HG03196 (cell line): ENCODE measurements around the gene SCART1.
"Not testable (repeated sequence)": the region's sequence is repeated elsewhere in the genome, so short reads cannot be mapped to it uniquely, and the experiment has no call there.

Experiments used
- ATAC-seq: cut with Tn5 transposase; IDR thresholded peaks from one replicate; pipeline ENCODE4 v1.9.1; 2021; ENCODE audit not compliant: unreplicated experiment

The SCART1 gene

GRCh38 chr10:133455196-133455595 is 1.5 kb downstream of the SCART1 start:
- ATAC-seq = no peak

- no peak for ATAC-seq
Measured at GRCh38 chr10:133455611-133456031, 1.9 kb downstream of the SCART1 start.

DNA sequence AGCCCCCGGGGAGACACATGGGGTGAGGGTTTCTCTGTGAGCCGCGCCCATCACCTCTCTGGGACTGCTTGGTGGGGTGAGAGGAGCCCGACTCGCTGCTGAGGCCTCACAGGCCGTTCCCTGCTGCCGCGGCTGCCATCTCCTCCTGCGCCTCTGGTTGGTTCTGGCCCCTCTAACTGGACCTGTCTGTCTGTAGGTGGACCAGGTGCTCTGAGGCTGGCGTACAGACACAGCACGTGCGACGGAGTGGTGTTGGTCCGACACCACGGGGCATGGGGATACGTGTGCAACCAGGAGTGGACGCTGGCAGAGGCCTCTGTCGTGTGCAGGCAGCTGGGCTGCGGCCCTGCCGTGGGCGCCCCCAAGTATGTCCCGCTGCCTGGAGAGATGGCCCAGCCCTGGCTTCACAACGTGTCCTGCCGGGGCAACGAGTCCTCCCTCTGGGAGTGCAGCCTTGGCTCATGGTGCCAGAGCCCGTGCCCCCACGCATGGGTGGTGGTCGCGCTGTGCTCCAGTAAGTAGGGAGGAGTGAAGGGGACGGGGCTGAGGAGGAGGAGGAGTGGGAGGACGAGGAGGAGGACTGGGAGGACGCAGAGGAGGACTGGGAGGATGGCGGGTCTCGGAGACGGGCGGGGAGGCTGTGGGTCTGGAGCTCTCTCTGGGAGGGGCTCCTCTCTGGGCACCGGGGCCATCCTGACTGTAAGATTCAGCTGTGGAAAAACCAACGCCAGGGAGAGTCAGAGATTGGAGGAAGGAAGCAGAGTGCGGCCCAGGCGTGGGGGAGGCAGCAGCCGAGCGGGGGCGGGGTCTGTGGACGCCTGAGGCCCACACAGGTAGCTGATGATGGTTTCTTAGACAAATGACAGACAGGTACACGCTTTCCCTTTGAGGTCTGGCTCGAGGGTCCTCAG is 2.6 kb downstream of the SCART1 start:
- no peak for ATAC-seq

- ATAC-seq = no peak
Measured at GRCh38 chr10:133457100-133457841, 3.5 kb downstream of the SCART1 start.

- ATAC-seq = no peak
Measured at GRCh38 chr10:133458021-133458709, 4.4 kb downstream of the SCART1 start.

- no peak for ATAC-seq
Measured at GRCh38 chr10:133458710-133459453, 5.1 kb downstream of the SCART1 start.

DNA sequence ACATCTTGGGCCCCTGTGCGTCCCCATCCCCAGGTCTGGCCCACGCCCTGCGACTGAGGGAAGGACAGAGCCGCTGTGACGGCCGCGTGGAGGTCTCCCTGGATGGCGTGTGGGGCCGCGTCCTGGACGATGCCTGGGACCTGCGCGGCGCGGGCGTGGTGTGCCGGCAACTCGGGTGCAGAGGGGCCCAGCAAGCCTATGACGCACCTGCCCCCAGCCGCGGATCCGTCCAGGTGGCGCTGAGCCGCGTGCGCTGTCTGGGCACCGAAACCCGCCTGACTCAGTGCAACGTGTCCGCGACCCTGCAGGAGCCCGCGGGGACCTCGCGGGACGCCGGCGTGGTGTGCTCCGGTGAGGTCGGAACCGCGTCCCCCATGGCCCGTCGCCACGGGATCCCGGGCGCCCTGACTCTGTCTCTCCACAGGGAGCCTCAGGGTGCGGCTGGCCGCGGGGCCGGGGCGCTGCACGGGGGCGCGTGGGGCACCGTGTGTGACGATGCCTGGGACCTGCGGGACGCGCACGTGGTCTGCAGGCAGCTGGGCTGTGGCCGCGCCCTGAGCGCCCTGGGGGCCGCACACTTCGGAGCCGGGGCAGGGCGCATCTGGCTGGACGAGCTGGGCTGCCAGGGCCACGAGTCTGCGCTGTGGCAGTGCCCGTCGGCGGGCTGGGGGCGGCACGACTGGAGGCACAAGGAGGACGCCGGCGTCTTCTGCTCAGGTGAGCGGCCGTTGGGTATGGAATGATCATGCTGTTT is 5.9 kb downstream of the SCART1 start:
- no peak for ATAC-seq

DNA sequence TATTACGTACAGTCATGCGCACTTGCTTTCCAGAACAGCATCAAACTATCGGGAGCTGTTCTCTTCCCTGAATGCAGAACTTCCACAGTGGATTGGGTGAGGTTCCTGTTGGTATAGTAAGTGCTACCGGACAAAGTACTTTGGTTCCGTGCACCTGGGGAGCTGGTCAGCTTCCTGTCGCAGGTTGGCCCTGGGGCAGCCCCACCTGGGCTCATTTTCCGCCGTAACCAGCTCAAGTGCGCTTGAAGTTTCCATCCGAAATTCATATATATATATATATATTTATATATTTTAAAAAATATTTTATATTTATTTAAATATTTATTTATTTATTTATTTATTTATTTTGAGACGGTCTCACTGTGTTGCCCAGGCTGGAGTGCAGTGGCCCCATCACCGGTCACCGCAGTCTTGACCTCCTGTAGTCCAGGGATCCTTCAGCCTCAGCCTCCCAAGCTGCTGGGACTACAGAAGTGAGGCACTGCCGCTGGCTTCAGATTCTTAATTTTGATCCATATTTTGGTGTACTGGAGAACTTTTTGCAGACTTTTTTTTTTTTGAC is 6.5 kb downstream of the SCART1 start:
- ATAC-seq = no peak

GRCh38 chr10:133461027-133461426 is 7.3 kb downstream of the SCART1 start:
- ATAC-seq = no peak

- ATAC-seq = no peak
Measured at GRCh38 chr10:133461841-133462240, 8.1 kb downstream of the SCART1 start.

- no peak for ATAC-seq
Measured at GRCh38 chr10:133462512-133463305, 9.0 kb downstream of the SCART1 start.

DNA sequence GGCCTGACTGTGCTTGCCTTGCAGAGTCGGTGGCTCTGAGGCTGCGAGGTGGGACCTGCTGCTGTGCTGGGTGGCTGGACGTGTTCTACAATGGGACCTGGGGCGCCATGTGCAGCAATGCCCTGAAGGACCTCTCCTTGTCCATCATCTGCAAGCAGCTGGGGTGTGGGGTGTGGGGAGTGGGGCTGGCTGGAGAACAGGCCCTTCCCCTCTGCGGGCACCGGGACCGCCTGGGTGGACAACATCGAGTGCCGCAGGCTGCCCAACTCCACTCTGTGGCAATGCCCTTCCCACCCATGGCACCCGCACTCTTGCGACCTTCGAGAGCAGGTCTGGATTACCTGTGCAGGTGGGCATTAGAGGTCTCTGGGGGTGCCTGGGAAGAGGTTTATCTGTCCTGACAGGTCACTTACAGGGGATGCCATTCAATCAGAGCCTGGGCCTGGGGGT is 10.9 kb downstream of the SCART1 start:
- ATAC-seq = no peak

- ATAC-seq = no peak
Measured at GRCh38 chr10:133465191-133465949, 11.6 kb downstream of the SCART1 start.

GRCh38 chr10:133465950-133466474 is 12.3 kb downstream of the SCART1 start:
- ATAC-seq = no peak

- ATAC-seq = no peak
Measured at GRCh38 chr10:133466683-133467275, 13.0 kb downstream of the SCART1 start.

GRCh38 chr10:133467286-133467911 is 13.7 kb downstream of the SCART1 start:
- no peak for ATAC-seq

GRCh38 chr10:133469205-133469604 is 15.5 kb downstream of the SCART1 start:
- not testable (repeated sequence) for ATAC-seq
